BLaER1 treated with 17β-estradiol and CSF1 and Interleukin-3, amounts not matched to agents 10 nM and 100 nM (cell line): ENCODE measurements around the gene LONP2.

Source experiments
- H3K27ac ChIP-seq, 11 experiments: shearing (Covaris generic); formaldehyde crosslinking; 2 replicates each; pipeline ENCODE4 v1.8.1; 2022
- H3K27me3 ChIP-seq, 11 experiments: shearing (Covaris generic); formaldehyde crosslinking; 2 replicates each; pipeline ENCODE4 v1.8.1; 2022
- H3K36me3 ChIP-seq, 11 experiments: shearing (Covaris generic); formaldehyde crosslinking; 2 replicates each; pipeline ENCODE4 v1.8.1; 2022
- H3K4me1 ChIP-seq, 10 experiments: shearing (Covaris generic); formaldehyde crosslinking; 2 replicates each; pipeline ENCODE4 v1.8.1; 2022
- H3K4me2 ChIP-seq, 11 experiments: shearing (Covaris generic); formaldehyde crosslinking; 2 replicates each; pipeline ENCODE4 v1.8.1; 2022
- H3K4me3 ChIP-seq, 10 experiments: shearing (Covaris generic); formaldehyde crosslinking; 2 replicates each; pipeline ENCODE4 v1.8.1; 2022
- H3K9ac ChIP-seq, 11 experiments: shearing (Covaris generic); formaldehyde crosslinking; 2 replicates each; pipeline ENCODE4 v1.8.1; 2022
- H3K9me3 ChIP-seq, 11 experiments: shearing (Covaris generic); formaldehyde crosslinking; replicated peaks in 1 of 11; 2 replicates each; pipeline ENCODE4 v1.8.1; 2022
- H4K20me1 ChIP-seq, 11 experiments: shearing (Covaris generic); formaldehyde crosslinking; 2 replicates each; pipeline ENCODE4 v1.8.1; 2022
- Cebpa-rat ChIP-seq, 11 experiments: shearing (Covaris generic); IDR thresholded peaks; 2 replicates each; pipeline ENCODE4 v1.8.1; 2022

Gene LONP2

GRCh38 chr16:48279199-48279598, 35.1 kb downstream of the LONP2 start:
- no peaks in the 10 kb centered on the region for H3K27me3 ChIP-seq
- peaks cover 0 to 4% (median 0%) of the 10 kb centered on the region in 11 experiments; a peak in 1 of 22 replicates for H4K20me1 ChIP-seq
- H3K4me3 ChIP-seq, result no peak overlapping the region
- H3K4me2 ChIP-seq, result peak overlapping the region in 2 of 11 experiments; percentile 22 to 48; a peak in 2 of 22 replicates
- TF ChIP-seq Cebpa-rat (IDR thresholded peaks at IDR 0.05), result no peak
- H3K27ac ChIP-seq, result no peak overlapping the region
- peaks cover 52 to 87% (median 82%) of the 10 kb centered on the region in 11 experiments for H3K36me3 ChIP-seq
- no peak overlapping the region for H3K9ac ChIP-seq
- H3K4me1 ChIP-seq, result peaks cover 0 to 11% (median 8%) of the 10 kb centered on the region in 10 experiments; a peak in 11 of 20 replicates
- no peaks in the 10 kb centered on the region for H3K9me3 ChIP-seq

- peaks cover 0 to 4% (median 0%) of the 10 kb centered on the region in 11 experiments; a peak in 2 of 22 replicates for H4K20me1 ChIP-seq
- peaks cover 51 to 88% (median 82%) of the 10 kb centered on the region in 11 experiments for H3K36me3 ChIP-seq
- no peaks in the 10 kb centered on the region for H3K27me3 ChIP-seq
- H3K9ac ChIP-seq, result no peak overlapping the region
- no peak overlapping the region for H3K4me2 ChIP-seq
- H3K9me3 ChIP-seq, result peaks cover 0 to 5% (median 0%) of the 10 kb centered on the region in 11 experiments; a peak in 7 of 22 replicates
- TF ChIP-seq Cebpa-rat (IDR thresholded peaks at IDR 0.05), result no peak
- H3K4me3 ChIP-seq, result no peak overlapping the region
- no peak overlapping the region for H3K27ac ChIP-seq
- H3K4me1 ChIP-seq, result peaks cover 4 to 21% (median 12%) of the 10 kb centered on the region in 10 experiments; a peak in 17 of 20 replicates
Observed at GRCh38 chr16:48280546-48280945, 36.4 kb downstream of the LONP2 start.

GRCh38 chr16:48282636-48283263, 38.6 kb downstream of the LONP2 start:
- peaks cover 53 to 89% (median 84%) of the 10 kb centered on the region in 11 experiments for H3K36me3 ChIP-seq
- no peak for TF ChIP-seq Cebpa-rat (IDR thresholded peaks at IDR 0.05)
- H3K4me1 ChIP-seq, result peaks cover 4 to 21% (median 12%) of the 10 kb centered on the region in 10 experiments; a peak in 17 of 20 replicates
- H3K9ac ChIP-seq, result no peak overlapping the region
- no peaks in the 10 kb centered on the region for H3K27me3 ChIP-seq
- H3K4me3 ChIP-seq, result no peak overlapping the region
- H3K9me3 ChIP-seq, result peaks cover 21 to 27% (median 22%) of the 10 kb centered on the region in 11 experiments
- no peak overlapping the region for H3K27ac ChIP-seq
- H4K20me1 ChIP-seq, result peaks cover 0 to 4% (median 0%) of the 10 kb centered on the region in 11 experiments; a peak in 2 of 22 replicates
- H3K4me2 ChIP-seq, result no peak overlapping the region

GRCh38 chr16:48284772-48285409, 40.8 kb downstream of the LONP2 start:
- Histone ChIP-seq H4K20me1 (no peaks in the 10 kb centered on the region; a peak in 2 of 22 replicates), H3K4me3 (no peak overlapping the region), H3K36me3 (peaks cover 65 to 92% (median 85%) of the 10 kb centered on the region in 11 experiments), H3K4me1 (peaks cover under 1 to 12% (median 8%) of the 10 kb centered on the region in 10 experiments; a peak in 17 of 20 replicates), H3K27ac (no peak overlapping the region), H3K4me2 (peak overlapping the region in 1 of 11 experiments; percentile 20; a peak in 2 of 22 replicates), H3K27me3 (no peaks in the 10 kb centered on the region), H3K9me3 (peaks cover 21 to 28% (median 22%) of the 10 kb centered on the region in 11 experiments), H3K9ac (no peak overlapping the region)
- no peak for TF ChIP-seq Cebpa-rat (IDR thresholded peaks at IDR 0.05)

GRCh38 chr16:48287239-48287638, 43.1 kb downstream of the LONP2 start:
- no peak for TF ChIP-seq Cebpa-rat (IDR thresholded peaks at IDR 0.05)
- no peak overlapping the region for H3K27ac ChIP-seq
- no peaks in the 10 kb centered on the region for H3K27me3 ChIP-seq
- no peak overlapping the region for H3K9ac ChIP-seq
- H3K36me3 ChIP-seq, result peaks cover 75 to 100% (median 93%) of the 10 kb centered on the region in 11 experiments
- H3K4me1 ChIP-seq, result peaks cover 0 to 21% (median 13%) of the 10 kb centered on the region in 10 experiments; a peak in 12 of 20 replicates
- no peaks in the 10 kb centered on the region; a peak in 2 of 22 replicates for H4K20me1 ChIP-seq
- peaks cover 21 to 28% (median 22%) of the 10 kb centered on the region in 11 experiments for H3K9me3 ChIP-seq
- H3K4me2 ChIP-seq, result no peak overlapping the region
- H3K4me3 ChIP-seq, result no peak overlapping the region; a peak in 2 of 20 replicates

GRCh38 chr16:48291303-48291702, 47.2 kb downstream of the LONP2 start:
- Histone ChIP-seq H3K4me1 (peaks cover 0 to 14% (median 6%) of the 10 kb centered on the region in 10 experiments; a peak in 8 of 20 replicates), H3K36me3 (peaks cover 80 to 100% (median 92%) of the 10 kb centered on the region in 11 experiments), H3K27ac (no peak overlapping the region), H3K27me3 (no peaks in the 10 kb centered on the region), H3K9me3 (peaks cover 13 to 15% (median 15%) of the 10 kb centered on the region in 11 experiments), H4K20me1 (no peaks in the 10 kb centered on the region; a peak in 1 of 22 replicates), H3K4me3 (no peak overlapping the region), H3K4me2 (no peak overlapping the region), H3K9ac (no peak overlapping the region)
- no peak for TF ChIP-seq Cebpa-rat (IDR thresholded peaks at IDR 0.05)

GRCh38 chr16:48291754-48292153, 47.7 kb downstream of the LONP2 start:
- Histone ChIP-seq H3K27me3 (no peaks in the 10 kb centered on the region), H3K4me1 (peaks cover 0 to 14% (median 6%) of the 10 kb centered on the region in 10 experiments; a peak in 8 of 20 replicates), H3K9ac (no peak overlapping the region), H3K36me3 (peaks cover 80 to 100% (median 92%) of the 10 kb centered on the region in 11 experiments), H3K4me2 (no peak overlapping the region), H4K20me1 (no peaks in the 10 kb centered on the region; a peak in 1 of 22 replicates), H3K4me3 (no peak overlapping the region), H3K9me3 (peaks cover 8 to 11% (median 10%) of the 10 kb centered on the region in 11 experiments), H3K27ac (no peak overlapping the region)
- no peak for TF ChIP-seq Cebpa-rat (IDR thresholded peaks at IDR 0.05)

- Histone ChIP-seq H4K20me1 (no peaks in the 10 kb centered on the region; a peak in 1 of 22 replicates), H3K4me3 (no peak overlapping the region), H3K27me3 (no peaks in the 10 kb centered on the region), H3K36me3 (peaks cover 80 to 100% (median 92%) of the 10 kb centered on the region in 11 experiments), H3K9ac (no peak overlapping the region), H3K9me3 (peaks cover 1 to 4% (median 3%) of the 10 kb centered on the region in 11 experiments), H3K4me2 (no peak overlapping the region), H3K4me1 (peaks cover 0 to 14% (median 6%) of the 10 kb centered on the region in 10 experiments; a peak in 8 of 20 replicates), H3K27ac (no peak overlapping the region)
- TF ChIP-seq Cebpa-rat (IDR thresholded peaks at IDR 0.05), result no peak
Observed at GRCh38 chr16:48292452-48292851, 48.4 kb downstream of the LONP2 start.

- TF ChIP-seq Cebpa-rat (IDR thresholded peaks at IDR 0.05), result no peak
- Histone ChIP-seq H3K36me3 (peaks cover 79 to 100% (median 92%) of the 10 kb centered on the region in 11 experiments), H3K27ac (no peak overlapping the region), H3K27me3 (no peaks in the 10 kb centered on the region), H3K9ac (no peak overlapping the region), H3K4me1 (peaks cover 0 to 14% (median 6%) of the 10 kb centered on the region in 10 experiments; a peak in 8 of 20 replicates), H3K9me3 (no peaks in the 10 kb centered on the region), H3K4me3 (no peak overlapping the region), H3K4me2 (no peak overlapping the region), H4K20me1 (no peaks in the 10 kb centered on the region; a peak in 1 of 22 replicates)
Observed at GRCh38 chr16:48294724-48295123, 50.6 kb downstream of the LONP2 start.
